GM19193 (cell line): ENCODE data around the gene CYTIP.

Source experiments
- POLR2A ChIP-seq: IDR thresholded peaks from 4 replicates; pipeline ENCODE4 v1.6.1; 2011; ENCODE audit not compliant: insufficient read depth, insufficient read length; ENCODE audit errors: extremely low read depth

CYTIP gene

DNA sequence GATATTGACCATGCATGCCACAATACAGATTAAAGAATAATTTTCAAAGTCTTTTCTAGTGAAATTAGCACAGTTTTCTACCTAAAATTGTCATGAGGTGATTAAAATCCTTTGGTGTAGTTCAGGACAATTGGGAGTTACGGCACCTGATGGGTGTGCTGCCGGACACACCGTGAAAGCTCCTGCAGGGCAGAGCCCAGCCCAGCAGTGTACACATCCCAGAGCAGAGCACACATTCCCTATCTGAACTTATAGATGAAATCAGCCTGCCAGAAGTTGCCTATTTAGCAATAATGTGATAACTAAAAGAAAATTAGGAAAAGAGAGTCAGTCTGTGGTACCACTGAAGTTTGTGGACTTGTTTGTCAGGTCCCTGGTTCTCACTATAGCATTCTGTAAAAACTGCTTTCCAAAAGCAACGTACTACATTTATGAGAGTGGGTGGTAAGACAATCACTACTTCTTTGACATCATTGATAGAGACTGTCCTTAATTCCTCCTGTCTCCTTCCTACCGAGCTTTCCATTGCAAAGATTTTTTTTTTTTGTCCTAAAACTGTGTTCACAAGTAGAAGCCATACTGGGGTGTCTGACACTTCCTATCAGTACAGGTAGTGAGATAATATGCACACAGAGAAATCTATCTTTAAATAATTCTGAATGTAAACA lies 3.4 kb downstream of the CYTIP start:
- TF ChIP-seq POLR2A, result no peak

DNA sequence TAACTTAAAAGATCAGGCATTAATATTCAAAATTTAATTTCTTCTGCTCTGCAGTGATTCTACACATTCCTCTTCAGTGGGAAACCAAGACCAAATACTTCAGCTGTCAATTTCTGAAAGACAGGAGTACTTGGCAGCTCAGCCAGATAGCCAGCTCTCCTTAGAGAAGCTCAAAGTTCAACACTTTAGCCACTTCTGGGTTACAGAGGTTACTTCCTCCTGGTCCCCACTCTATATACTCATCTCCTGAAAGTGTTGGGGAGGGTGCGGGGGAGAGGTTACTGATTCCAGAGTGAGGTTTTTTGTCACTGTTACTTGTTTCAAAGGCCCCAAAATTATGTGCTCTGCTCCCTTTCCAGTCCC lies 4.1 kb downstream of the CYTIP start:
- TF ChIP-seq POLR2A, result no peak

DNA sequence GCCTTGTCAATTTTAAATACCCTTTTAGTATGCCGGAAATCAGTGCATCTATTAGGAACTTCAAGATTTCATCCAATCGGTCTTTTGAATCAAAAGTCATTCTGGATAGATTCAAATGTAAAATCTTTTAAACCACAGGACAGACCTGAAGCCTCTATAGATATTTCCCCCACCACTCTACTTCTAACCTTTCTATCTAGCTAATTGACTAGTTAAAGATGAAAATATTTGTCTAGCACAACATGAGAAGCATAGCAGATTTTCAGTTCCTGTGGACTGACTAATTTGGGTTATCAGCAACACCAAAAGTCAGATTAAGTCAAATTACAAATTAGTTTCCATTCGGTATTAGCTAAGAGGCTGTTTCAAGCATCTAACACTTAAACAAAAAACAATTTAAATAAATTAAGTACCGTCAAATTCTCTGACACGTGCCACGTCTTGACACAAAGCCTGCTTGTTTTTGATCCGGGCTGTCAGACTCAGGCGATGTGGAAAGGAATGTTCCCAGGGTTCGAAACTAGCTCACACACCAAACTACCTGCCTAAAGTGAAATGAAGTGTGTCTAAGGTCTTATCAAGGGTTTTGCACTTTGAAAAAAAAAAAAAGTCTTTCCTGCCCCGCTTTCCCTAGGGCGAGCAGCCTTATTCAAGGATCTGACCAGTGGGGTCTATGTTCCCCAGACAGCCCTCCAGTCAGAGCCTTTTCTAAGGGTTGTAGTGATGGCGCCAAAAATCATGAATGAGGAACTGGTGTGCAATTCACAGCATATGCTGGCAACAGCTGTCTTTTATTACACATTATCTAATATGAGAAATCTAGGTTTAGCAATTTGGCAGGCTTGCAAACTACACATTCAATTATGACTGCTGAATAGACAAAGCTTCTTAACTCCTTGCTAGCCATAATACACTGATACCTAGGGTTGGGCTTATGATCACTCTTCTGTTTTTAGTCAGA lies 4.7 kb downstream of the CYTIP start:
- no peak for TF ChIP-seq POLR2A

DNA sequence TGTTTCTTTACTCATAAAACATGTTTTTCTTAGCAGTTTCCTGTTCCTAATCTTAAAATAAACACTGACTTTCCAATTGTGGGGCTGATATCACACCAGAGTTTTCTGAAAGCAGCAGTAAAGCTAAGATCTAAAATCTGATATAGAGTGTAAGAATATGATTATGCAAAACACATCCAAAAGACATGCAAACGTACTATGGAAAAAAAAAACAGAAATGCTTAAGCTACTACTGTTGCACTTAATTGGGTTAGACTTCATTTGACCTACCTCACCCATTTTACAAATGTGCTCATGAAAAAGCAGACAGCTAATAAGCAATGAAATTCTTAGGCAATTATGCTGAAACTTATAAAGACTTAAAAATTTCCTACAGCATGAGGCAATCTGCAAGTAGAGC lies 10.5 kb downstream of the CYTIP start:
- TF ChIP-seq POLR2A, result no peak

DNA sequence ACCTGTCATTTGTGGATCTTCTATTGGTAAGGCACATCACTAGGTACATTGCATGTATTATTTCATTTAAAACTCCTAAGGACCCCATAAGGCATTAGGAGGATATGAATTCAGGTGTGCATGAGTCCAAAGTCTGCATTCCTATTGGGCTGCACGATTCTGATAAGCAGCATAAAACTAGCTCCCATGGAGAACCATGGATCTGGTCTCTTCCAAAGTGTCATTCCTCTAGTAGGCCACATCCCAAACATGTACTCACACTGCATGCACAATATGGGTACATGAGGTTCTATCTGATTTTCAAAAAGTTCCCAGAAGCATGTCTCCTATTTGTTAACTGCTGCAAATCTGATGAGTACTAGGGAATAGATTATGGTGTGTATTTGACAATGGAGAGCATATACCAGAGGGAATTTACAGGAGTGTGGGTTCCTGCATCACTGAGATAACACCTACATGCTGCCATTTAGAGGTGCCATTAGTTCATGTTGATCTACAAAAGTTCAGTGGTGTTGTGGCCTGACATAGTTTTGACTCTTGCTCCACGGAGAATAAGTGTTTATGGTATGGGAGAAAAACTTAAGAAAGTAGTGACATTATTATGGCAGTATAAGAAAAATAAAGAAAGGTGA lies 11.3 kb downstream of the CYTIP start:
- no peak for TF ChIP-seq POLR2A

DNA sequence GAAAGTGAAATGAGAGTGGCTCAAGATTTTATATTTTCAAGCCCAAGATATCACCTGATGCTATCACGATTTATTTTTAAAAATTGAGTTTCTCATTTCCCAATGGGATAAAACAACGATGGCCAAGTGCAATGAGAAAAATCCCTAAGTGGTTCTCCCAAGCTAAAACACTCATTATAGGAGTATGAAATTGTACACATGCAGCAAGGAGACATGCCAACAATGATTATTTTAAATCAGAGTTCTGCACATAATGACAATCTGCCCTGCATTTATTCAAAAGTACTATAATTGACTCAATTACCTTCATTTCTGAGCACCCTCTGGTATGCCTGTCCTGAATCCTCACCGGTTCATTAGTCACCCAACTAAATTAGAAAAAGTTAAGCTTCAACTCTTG lies 12.7 kb downstream of the CYTIP start:
- TF ChIP-seq POLR2A, result no peak

DNA sequence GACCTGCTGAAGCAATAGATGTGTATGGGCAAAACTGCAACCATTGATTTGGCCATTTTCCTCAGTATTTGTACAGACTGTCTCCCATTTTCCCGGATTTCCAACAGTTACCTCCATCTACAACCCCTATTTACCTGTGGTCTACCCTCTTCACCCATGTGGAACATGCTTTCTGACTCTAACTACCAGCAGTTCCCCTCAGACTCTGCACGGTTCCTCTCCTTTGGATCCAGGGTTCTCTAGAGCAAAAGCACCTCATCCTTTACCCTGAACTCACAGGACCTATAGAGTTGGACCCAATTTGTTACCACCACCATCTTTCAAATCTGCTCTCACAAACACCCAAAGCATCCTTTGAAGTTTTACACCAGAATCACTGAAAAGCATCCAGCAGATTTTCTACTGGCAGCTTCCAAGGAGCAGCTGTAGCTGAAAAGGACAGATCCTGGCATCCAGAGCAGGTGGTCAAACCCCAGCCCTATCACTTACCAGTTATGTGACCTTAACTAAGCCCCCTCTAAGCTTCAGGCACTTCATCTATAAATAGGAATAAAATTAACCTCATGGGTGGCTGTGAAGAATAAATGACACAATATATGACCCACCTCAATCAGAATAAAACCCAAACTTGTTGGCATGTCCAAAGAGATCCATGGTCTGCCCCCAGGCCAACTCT lies 15.3 kb downstream of the CYTIP start:
- no peak for TF ChIP-seq POLR2A

DNA sequence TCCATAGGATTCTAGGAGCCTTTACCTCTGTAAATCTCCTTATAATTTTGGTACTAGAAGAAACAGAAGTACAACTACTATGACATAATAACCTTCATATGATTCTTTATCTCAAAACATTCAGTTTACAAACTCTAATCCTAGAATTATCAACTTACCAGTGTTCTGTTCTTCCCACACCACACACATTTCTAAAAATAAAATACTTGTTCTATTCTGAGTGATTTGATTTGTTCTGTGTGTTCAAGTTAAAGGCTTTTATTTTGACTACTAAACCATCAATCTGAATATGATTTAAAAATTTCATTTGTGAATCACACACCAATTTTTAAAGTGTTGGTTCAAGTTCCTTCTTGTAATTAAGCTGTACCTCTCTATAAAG lies 16.0 kb downstream of the CYTIP start:
- no peak for TF ChIP-seq POLR2A

DNA sequence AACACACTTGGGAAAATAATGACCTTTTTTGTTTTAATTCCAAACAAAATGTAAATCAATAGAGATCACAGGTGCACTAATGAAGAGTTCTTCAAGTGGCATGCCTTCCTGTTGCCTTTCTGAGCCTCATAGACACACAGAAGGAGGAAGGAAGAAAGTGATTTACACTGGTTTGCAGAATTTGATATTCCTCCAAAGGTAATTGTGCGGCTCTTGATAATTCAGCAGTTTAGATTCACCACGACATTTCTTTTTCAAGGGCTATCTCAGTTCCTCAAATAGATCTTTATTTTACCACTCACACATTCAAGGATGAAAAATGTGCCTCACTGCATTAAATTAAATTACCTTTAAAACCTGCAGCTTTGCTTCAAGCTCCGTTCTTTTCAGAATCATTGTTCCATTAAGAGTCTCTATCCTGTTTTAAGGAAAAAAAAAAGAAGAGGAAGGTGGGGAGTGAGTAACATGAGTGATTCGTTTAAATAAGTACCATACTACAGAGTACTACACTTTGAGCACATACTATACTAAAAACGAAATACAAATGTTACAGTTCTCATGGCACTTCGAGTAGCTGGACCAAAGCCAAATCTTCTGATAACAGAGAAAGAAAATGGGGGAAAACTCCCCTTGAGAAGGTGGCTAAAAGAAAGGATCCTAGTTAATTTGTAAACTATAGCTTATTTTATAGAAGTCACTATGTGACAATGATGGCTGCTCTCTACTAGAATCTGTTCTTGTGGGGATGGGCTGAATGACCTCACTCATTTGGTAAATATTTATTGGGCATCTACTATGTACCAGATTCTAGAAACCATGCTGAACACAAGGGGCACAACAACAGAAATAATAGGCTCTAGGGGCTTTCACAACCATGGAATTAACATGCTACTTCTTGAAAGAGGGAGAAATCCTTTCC lies 16.6 kb downstream of the CYTIP start:
- TF ChIP-seq POLR2A, result no peak

DNA sequence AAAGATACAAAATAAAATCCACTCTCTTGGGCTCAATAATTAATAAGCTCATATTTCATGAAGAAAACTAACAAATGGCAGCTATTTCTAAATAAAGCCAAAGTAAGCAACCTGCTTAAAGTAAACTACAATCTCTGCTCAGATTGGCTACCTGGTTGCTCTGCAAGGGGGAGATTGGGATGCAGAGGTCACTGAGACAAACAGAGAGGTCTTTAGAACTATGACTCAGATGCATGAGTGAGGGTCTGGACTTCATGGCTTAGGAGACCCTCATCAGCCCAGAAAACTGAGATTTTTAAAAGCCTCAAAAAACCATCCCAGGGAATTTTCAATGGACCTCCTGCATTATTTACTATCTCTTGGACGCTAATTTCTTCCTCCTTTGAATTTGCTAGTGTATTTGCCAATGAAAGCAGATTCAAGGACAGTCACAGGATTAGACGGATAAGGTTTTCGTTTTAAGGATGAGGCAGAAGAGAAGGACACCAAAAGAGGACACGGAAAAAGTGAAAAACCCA lies 17.4 kb downstream of the CYTIP start:
- no peak for TF ChIP-seq POLR2A

DNA sequence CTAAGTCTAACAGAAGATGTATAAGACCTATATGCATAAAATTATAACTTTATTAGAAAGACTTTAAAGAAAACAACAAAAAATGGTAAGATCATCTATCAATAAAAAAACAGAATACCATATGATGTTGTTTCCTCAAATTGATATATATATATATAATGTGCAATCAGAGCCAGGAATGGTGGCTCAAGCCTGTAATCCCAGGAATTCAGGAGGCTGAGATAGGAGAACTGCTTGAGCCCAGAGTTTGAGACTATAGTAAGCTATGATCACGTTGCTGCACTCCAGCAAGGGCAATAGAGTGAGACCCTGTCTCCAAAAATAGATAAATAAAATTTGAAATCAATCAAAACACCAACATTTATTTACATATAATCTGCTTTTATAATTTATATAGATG lies 19.5 kb downstream of the CYTIP start:
- TF ChIP-seq POLR2A, result no peak

DNA sequence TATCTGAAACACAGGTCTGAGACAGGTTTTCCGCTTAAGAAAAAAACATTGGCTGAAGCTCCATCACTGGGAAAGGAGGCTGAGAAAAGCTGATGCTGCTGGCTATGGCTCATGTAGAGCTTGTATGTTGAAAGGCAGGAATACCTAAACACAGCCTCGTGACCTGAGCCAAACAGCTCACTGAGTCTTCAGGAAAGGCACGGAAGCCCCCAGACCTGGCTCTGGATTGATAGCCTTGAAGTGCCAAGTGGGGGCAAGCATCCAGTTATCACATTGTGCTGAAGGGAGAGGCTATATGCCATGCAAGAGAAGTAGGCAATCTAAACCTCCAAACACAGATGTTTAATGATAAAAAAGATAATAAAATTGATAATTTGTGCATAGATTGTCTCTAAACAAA lies 21.9 kb downstream of the CYTIP start:
- TF ChIP-seq POLR2A, result no peak

DNA sequence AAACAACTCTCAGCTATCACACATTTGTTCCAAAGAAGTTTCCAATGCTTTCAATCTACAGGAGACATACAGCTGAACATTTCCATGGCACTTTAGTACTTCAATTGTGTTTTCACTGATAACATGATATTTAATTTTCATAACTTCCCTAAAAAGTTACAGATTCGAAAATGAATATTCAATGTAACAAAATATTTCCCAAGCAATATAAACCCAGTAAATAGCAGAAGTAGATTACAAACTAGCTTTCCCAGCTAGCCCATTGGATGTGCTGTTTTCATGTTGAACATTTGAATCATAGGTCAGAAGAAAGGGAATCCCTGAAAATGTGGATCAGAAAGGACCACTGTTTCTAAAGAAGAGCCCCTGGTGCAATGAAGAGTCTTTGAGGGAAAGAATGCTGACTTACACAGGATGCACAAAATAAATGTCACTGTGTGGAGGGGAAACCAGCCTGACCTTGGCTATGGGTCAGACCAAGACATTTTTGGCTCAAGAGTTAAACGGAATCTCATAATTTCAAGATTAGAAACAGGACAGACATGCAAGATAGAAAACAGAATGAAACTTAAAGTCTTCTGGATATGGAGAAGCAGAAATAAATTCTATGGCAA lies 22.5 kb downstream of the CYTIP start:
- no peak for TF ChIP-seq POLR2A

DNA sequence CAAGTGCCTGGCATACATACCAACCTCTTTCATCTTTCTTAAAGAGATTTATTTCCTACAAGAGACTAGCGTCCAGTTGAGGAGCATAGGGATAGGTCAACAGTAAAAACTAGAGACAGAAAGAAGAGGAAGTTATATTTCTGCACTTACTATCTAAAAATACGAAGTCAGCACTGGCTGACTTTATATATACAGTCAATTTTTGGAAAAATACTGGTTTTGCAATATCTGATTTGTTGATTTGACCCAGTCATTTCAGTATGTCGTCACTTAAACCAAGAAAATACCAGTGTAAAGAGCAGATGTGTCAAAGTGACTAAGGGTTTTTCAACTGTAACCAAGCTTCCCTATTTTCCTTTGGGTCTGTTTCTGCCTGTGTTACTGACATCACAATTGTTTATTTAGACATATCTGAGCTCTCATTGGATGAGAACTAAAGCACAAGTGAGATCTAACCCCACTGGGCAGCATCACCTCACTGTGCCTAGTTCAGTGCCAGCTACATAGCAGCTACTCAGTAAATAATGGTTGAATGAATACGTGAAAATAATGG lies 23.0 kb downstream of the CYTIP start:
- no peak for TF ChIP-seq POLR2A

DNA sequence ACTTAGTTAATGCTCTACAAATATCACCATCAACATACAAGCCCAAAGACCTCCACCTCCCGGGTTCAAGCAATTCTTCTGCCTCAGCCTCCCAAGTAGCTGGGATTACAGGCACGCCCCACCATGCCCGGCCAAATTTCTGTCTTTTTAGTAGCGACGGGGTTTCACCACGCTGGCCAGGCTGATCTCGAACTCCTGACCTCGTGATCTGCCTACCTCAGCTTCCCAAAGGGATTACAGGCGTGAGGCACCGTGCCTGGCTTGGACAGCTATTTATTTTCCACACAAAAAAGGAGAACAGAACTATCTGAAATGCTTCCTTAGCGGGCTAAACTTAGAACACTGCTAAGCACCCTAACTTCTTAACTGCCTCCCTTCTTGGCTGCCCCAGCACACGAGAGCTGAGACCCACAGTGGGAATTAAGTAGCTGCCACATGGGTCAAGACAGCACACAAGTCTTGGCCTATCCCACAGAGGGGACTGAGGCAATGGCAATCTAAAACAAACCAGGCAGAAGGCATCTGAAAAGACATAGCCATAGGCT lies 24.8 kb downstream of the CYTIP start:
- no peak for TF ChIP-seq POLR2A
